GM18873 (cell line): ENCODE results near the gene CIB4.

Experiments used
- ATAC-seq: cut with Tn5 transposase; IDR thresholded peaks from one replicate; pipeline ENCODE4 v1.9.1; 2021; ENCODE audit warnings: mild to moderate bottlenecking, moderate library complexity, moderate number of reproducible peaks; ENCODE audit not compliant: unreplicated experiment, low FRiP score

CIB4 gene

DNA sequence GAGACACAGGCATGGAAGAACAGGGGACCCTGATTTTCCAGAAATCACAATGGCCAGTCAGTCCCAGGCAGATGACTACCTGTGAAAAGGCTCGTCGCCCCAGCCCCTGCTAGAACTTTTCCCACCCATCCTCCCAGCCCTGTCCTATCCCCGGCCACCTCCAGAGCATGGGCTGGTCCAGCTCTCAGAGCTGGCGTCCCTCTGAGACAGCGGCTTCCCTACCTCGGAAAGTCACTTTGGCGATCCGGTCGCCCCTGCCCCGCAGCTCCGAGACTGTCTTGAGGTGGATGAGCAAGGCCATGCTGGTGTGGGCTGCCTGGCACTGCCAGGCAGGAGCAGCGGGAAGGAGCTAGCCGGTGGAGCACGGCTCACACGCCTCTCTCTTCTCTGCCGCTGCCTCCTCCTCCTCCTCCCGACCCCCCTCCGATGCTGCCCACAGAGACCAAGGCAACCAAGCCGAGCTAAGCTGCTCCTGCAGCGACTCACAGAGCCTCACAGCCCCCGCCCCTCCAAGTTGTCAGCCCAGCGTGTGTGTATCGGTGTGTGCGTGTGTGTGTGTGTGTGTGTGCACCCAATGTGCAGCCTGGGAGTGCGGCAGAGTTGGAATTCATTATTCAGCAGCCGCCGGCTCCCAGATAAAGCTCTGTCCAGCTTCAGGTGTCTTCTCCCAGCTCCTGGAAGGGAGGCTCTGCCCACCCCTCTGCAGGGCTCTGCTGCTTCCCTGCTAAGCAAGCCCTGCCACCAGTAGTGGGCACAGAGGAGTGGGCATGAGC lies 82.7 kb downstream of the CIB4 start:
- no peak for ATAC-seq

GRCh38 chr2:26557244-26557925 lies 83.8 kb downstream of the CIB4 start:
- no peak for ATAC-seq

DNA sequence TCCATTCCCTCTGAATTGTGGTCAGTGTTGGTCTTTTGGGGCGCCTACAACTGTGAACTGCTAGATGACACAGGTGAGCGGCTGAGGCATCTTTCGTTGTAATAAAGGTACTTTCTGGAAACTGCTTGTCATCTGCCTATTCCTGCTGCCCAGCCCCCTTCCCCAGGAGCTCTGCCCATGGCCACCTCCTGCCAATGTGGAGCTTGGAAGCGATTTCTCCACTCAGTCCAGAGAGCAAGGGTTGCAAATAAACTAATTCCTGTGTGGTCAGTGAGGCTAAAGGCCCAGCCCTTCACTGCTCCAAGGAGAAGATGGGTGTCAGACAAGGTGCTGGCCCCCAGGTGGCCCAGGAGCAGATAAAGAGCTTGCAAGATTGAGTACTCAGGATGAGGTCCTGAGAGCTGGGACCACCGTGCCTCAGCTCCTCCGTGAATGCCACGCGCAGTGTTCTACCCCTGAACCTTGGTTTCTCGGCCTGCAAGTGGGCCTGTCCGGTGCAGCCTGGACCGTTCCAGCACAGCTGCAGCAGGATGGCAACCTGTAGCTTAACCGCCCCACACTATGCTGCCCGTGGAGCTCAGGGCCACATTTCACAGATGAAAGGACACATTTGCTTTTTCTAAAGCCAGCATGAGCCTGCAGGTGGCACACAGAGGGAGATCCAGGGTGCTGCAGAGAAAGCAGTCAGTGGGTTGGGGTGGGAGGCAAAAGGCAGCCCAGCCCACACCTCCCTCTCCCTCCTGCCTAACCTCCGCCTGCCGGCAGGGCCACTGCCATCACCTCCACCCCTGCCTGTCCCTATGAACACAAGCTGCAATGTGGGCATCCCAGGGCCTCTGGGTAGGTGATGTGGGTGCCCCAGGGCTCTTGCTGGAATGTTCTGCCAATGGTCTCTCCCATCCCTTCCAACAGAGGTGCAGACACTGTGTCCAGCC lies 84.6 kb downstream of the CIB4 start:
- ATAC-seq = no peak

DNA sequence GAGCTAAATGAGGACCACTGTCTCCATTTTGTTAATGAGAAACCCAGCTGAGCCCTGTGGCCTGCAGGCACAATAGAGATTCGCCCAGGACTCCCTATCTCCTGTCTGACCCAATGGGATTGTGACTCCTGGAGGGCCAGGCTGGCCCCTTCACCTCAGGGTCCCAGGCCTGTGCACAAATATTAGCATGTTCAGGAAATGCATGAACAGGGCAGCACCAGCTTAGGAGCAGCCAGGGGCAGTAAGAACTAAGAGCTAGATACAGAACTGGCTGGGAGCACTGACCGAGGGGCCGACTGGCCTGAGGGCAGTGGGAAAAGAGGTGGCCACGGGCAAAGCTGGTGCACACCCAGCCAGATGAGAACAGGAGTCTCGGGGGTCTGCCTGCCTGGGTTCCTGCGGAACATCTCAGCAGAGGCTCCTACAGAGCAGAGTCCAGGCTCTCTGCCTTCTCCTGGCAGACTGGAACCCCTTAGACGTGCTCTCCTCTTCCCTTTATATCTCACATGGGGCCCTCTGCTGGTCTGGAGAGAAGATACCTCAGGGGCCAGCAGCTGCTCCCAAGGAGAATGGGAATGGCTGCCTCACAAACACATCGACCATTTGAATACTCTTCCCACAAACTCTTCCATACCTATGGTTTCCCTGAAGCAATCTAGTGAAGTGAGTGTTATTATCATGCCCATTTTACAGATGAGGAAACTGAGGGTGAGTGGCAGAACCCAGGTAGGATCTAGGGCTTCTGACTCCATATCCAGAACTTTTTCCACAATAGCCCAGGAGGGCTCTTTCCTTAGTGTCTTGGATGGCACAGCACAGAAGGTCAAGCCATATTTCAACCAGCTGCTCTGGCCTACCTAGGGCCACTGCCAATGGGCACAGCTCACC lies 85.7 kb downstream of the CIB4 start:
- no peak for ATAC-seq

DNA sequence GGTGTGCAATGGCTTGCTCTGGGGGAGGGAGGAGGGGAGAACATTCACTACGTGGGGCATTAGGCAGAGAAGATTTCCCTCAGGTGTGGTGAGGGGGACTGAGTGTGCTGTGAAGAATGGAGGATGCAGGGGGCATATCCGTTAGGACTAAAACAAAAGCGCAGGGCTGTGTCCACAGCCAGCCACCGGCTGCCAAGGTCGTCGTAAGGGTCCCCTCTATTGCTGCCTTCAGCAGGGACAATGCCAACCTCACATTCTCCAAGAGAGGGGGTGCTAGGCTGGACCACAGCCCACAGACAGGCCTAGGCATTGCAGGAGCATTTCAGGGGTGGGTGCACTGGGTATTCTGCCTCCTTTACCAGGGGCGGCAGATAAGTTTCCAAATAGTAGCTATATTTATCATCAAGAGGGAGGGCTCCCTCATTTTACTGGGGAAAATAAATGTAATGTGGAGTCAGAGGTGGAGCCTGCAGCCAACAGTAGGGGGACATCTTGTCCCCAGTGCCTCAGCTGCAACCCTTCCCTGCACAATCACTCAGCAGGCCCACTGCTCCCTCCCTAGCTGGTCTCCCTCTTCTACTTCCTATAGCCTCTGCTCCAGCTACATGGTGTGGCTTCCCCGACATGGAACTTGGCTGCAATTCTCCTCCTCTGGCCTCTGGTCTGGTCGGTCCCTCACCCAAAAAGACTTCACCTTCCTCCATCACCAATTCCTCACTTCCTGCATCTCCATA lies 88.4 kb downstream of the CIB4 start:
- ATAC-seq = no peak

DNA sequence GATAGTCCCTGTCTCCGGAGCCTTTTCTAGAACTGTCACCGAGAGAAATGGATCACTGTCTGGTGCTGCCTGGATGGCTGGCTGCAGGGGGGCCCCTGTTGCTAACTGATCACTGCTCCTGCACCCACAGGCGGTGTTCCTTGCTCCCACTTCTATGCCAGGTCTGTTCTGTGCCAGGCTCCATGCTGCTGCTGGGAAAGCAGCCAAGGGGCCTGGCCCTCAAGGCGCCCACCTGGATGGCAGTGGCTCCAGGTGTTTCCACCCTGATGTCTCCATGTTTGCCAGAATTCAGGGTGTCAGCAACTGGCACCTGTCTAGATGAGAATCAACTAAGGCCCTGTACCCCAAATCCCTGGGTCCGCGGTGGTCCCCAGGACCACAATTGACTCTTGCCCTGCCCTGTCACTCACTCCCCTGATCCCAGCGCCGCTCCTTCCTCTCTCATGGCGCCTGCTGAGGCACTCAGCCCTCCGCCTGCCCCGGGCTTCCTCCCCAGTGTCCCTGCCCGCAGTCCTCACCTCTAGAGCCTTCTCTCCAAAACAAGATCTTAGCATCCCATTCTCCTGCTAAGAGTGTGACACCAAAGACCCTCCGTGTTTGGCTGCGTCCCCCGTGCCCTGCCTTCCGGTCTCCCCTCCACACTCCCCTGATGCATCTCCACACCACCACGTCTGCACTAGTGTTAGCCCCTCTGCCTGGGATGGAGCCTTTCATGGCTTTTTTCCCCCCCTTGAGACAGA lies 90.7 kb downstream of the CIB4 start:
- no peak for ATAC-seq

- no peak for ATAC-seq
These were observed 98.3 kb downstream of the CIB4 start for GRCh38 chr2:26542676-26543505.

DNA sequence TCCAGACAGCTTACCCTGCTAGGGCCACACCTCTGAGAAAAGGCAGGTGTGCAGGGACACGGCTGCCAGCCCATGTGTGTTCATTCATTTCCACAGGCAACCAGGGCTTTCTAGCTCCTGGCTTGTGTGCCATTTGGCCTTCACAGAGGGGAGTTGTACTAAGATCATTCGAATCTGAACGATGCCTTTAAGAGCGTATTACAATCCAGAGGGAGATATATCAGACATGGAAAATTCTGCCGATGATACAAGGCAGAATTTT lies 99.0 kb downstream of the CIB4 start:
- ATAC-seq = no peak

GRCh38 chr2:26541401-26542193 lies 99.6 kb downstream of the CIB4 start:
- ATAC-seq = no peak

GRCh38 chr2:26540961-26541360 lies 100.2 kb downstream of the CIB4 start:
- ATAC-seq = no peak

- no peak for ATAC-seq
These were observed 100.9 kb downstream of the CIB4 start for GRCh38 chr2:26540306-26540705.

DNA sequence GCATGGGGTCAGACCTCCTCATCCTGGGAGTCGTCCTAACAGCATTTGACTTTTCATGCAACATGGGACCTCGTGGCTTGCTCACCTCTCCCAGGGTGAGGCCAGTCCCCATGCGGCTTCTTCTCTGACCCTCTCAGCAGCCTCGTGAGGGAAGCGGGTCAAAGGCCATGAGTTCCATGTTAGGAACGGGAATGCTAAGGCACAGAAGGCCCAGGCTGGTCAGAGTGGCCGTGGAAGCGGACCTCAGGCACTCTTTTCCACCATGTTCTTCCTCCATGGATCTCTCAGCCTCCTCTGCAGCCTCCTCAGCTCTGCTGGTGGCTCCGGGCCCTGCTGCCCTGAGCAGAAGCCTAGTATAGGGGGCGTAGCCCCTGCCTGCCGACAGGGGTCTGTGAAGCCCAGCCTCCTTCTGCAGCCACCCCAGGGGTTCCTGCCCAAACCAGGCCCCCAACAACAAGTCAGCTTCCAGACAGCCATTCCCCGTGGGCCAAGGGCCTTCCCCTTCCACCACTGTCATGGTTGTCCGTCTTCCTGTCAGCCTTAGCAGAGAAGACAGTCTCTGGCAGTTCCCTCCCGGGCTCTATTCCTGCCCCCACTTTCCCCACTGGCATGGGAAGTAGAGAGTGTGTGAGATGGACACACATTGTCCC lies 103.2 kb downstream of the CIB4 start:
- ATAC-seq = no peak

GRCh38 chr2:26537069-26537825 lies 103.9 kb downstream of the CIB4 start:
- no peak for ATAC-seq

DNA sequence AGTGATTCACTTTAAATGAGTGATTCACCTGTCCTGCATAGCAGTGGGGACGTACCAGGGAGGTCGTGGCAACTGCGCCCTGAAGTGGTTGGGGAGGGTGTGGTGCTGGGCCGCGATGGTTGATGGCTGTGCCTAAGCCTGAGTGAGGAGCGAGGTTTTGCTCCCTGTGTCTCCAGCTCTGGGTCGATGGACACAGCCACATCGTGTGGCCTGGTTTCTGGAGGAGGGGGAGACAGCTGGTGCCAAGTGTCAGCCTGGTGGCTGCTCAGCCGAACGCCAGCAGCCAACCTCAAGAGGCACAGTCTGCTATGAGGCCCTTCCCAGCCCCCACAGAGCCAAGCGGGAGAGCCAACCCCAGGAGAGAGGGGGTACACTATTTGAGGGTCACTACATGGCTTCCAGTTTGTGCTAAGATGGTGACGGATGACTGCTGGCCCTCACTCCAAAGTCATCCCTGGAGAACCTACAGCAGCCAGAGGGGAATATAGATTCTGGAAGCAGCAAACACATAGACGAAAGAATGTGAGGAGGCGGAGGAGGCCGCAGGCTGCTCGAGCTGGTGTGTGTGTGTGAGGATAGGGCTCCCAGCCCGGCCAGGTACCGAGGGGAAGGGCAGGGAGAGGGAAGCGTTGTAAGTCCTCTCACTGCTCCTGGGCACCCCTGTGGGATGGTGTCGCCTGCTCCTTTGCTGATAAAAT lies 104.6 kb downstream of the CIB4 start:
- ATAC-seq = no peak

DNA sequence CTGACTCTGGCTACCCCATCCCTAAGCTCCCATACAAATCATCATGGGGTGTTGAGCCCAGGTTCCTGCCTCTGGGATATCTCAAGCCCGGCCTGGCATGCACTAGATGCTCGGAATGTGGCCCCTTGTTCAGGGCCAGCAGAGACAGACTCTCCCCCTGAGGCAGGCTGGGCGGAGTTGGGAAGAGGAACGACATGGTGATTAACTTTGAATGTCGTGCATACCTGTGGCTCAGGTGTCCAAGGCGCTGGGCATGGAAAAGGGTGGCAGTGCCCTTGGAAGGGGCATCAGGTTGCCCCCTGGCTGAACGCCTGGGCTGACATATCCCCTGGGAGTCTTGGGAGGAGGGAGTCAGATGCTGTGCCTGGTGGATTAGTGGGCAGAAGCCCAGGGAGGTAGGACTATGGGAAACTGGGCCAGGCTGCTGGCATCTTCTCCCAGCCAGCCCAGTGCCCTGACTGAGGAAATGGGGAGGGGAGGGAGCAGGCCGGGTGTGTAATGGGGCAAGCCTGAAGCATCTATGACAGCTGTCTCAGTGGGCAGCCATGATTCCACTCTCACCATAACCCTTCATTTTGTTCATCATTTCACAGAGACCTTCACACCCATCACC lies 105.4 kb downstream of the CIB4 start:
- ATAC-seq = no peak
